ENCODE results near the gene NOC4L. TPM values are rescaled to one million over a fixed set of nuclear protein-coding genes. Genes with fewer than 3 reads are reported as not detected.
A peak's percentile ranks its signal among the peaks of the same experiment; 100 is the strongest.

The NOC4L gene
- total RNA-seq, 1 experiment from 2014 or later, result 62.5 TPM

DNA sequence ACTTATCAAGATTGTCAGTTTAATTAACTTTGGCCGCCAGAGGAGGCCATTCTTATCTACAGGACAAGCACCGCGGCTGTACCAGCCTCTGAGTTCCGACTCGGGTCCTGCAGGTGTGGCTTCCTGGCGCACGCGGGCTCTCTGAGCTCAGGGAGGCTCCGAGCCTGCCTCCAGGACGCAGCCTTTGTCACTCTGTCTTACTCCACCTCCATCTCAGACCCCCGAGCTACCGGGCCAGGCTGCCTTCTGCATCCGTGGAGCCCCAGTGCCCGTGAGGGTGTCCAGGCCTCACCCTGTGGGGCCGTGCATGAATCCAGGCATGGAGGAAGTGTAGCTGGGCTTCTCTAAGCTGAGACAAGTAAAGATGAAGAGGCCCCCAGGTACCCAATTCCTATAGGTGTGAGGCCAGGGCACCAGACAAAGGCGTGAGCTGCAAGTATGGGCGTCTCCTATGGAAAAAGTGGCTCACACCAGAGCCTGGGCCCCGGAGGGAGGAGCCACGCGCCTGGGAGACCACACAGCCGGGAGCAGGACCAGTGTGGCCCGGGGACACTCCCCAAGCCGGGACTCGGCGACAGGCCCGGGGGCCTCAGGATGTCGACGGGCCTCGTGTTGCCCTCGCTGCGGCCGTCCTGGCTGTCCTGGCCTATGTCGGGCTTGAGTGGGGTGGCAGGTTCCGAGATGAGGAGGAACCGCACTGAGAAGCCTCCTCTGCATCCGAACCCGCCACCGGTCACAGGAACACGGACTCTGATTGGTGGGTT is 42.8 kb downstream of the NOC4L start:
- CTCF ChIA-PET, result no interaction called here
- no peak for DNase-seq
- TF ChIP-seq, protein P1, sequence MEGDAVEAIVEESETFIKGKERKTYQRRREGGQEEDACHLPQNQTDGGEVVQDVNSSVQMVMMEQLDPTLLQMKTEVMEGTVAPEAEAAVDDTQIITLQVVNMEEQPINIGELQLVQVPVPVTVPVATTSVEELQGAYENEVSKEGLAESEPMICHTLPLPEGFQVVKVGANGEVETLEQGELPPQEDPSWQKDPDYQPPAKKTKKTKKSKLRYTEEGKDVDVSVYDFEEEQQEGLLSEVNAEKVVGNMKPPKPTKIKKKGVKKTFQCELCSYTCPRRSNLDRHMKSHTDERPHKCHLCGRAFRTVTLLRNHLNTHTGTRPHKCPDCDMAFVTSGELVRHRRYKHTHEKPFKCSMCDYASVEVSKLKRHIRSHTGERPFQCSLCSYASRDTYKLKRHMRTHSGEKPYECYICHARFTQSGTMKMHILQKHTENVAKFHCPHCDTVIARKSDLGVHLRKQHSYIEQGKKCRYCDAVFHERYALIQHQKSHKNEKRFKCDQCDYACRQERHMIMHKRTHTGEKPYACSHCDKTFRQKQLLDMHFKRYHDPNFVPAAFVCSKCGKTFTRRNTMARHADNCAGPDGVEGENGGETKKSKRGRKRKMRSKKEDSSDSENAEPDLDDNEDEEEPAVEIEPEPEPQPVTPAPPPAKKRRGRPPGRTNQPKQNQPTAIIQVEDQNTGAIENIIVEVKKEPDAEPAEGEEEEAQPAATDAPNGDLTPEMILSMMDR (IDR thresholded peaks at IDR 0.05; ENCODE audit: unreplicated experiment), result no peak
- Mint-ChIP-seq H3K36me3 (ENCODE audit: insufficient read depth, unreplicated experiment) (peaks cover 31% of the 10 kb centered on the region), H3K27me3 (ENCODE audit: unreplicated experiment) (peaks cover 58% of the 10 kb centered on the region), H3K27ac (ENCODE audit: unreplicated experiment) (no peak overlapping the region), H3K4me3 (ENCODE audit: low read depth, unreplicated experiment) (no peak overlapping the region), H3K4me1 (ENCODE audit: low read depth, unreplicated experiment) (peaks cover 8% of the 10 kb centered on the region), H3K9me3 (ENCODE audit: low read depth, unreplicated experiment) (no peaks in the 10 kb centered on the region)
- intact Hi-C loops (cut with micrococcal nuclease; ENCODE audit: unreplicated experiment), result no loop called here
- no TSS peak for BruUV-seq (replicated peaks)

DNA sequence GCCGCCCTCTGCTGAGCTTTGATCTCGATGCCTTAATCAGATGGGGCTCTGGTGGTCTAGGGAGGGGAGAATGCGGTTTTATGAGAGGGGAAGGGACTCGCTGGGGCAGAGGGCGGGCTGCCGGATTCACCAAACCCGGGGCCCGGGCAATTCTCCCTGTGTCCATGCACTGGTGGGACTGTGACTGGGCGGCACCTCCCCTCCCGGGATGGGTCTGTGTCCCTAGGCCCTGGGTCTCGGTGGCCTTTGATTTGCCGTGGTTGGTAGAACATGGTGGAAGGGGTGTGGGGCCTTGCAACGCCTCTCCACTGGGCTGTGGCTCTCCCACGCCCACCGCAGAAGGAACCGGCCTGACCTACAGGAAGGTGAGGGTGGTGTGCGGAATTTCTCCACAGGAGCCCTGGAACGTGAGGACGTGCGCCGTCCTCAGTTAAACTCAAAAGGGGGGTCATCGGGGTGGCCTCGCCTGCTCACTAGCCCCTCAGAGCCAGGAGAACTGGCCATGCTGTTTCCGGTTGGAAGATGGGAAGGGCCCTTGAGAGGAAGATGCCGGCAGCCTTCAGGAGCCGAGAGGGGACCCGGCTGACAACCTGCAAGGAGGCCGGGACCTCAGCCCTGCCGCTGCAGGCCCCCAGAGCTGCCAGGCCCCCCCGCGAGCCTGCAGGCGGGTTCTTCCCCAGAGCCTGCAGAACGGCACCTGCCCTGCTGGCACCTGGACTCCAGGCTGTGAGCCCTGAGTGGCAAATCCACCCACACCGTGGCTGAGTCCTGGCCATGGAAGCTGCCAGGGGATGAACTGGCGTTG is 43.6 kb downstream of the NOC4L start:
- TF ChIP-seq, protein P1 (IDR thresholded peaks at IDR 0.05; ENCODE audit: unreplicated experiment), result no peak
- BruUV-seq (replicated peaks), result no TSS peak
- intact Hi-C loops (cut with micrococcal nuclease; ENCODE audit: unreplicated experiment), result no loop called here
- CTCF ChIA-PET, result interaction anchor here (1.2 kb wide), 1 partner anchor 118 kb away, joined by 3 read pairs; no protein-coding TSS in a partner anchor
- peaks cover 8% of the 10 kb centered on the region for H3K4me1 Mint-ChIP-seq (ENCODE audit: low read depth, unreplicated experiment)
- H3K36me3 Mint-ChIP-seq (ENCODE audit: insufficient read depth, unreplicated experiment), result peaks cover 31% of the 10 kb centered on the region
- H3K27me3 Mint-ChIP-seq (ENCODE audit: unreplicated experiment), result peaks cover 56% of the 10 kb centered on the region
- DNase-seq, result no peak
- H3K4me3 Mint-ChIP-seq (ENCODE audit: low read depth, unreplicated experiment), result peak overlapping the region; percentile 6
- H3K9me3 Mint-ChIP-seq (ENCODE audit: low read depth, unreplicated experiment), result no peaks in the 10 kb centered on the region
- no peak overlapping the region for H3K27ac Mint-ChIP-seq (ENCODE audit: unreplicated experiment)

- H3K4me1 Mint-ChIP-seq (ENCODE audit: low read depth, unreplicated experiment), result peaks cover 8% of the 10 kb centered on the region
- H3K27ac Mint-ChIP-seq (ENCODE audit: unreplicated experiment), result no peak overlapping the region
- intact Hi-C loops (cut with micrococcal nuclease; ENCODE audit: unreplicated experiment), result no loop called here
- H3K36me3 Mint-ChIP-seq (ENCODE audit: insufficient read depth, unreplicated experiment), result peaks cover 31% of the 10 kb centered on the region
- H3K9me3 Mint-ChIP-seq (ENCODE audit: low read depth, unreplicated experiment), result peaks cover under 1% of the 10 kb centered on the region
- peak overlapping the region; percentile 6 for H3K4me3 Mint-ChIP-seq (ENCODE audit: low read depth, unreplicated experiment)
- DNase-seq, result no peak
- TF ChIP-seq, protein P1 (IDR thresholded peaks at IDR 0.05; ENCODE audit: unreplicated experiment), result no peak
- peaks cover 56% of the 10 kb centered on the region for H3K27me3 Mint-ChIP-seq (ENCODE audit: unreplicated experiment)
- CTCF ChIA-PET, result interaction anchor here (1.2 to 1.3 kb wide), 2 partner anchors 10 to 118 kb away, joined by 3 read pairs; no protein-coding TSS in a partner anchor
- BruUV-seq (replicated peaks), result TSS peak; percentile 35
Observed at GRCh38 chr12:132188451-132188901, 44.2 kb downstream of the NOC4L start.

DNA sequence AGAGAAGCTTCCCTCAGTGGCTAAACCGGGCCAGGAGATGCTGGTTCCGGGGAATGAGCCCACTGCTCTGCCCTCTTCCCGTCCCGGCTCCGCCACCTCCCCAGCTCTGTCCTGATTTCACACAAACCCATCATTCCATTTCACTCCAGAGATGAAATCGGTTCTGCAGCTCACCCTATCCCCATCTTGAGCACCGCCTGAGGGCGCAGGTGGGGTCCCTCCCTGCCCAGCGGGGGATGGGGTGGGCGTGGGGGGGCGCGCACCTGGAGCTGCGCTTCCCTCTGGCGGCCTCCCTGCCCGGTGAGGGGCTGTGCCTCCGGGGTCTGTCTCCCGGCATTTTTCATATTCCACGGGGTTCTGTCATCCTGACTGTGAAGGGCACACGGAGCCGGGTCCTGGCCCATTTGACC is 44.7 kb downstream of the NOC4L start:
- peaks cover 31% of the 10 kb centered on the region for H3K36me3 Mint-ChIP-seq (ENCODE audit: insufficient read depth, unreplicated experiment)
- TF ChIP-seq, protein P1 (IDR thresholded peaks at IDR 0.05; ENCODE audit: unreplicated experiment), result no peak
- peak overlapping the region; percentile 66 for H3K4me3 Mint-ChIP-seq (ENCODE audit: low read depth, unreplicated experiment)
- peaks cover 2% of the 10 kb centered on the region for H3K9me3 Mint-ChIP-seq (ENCODE audit: low read depth, unreplicated experiment)
- H3K27me3 Mint-ChIP-seq (ENCODE audit: unreplicated experiment), result peaks cover 56% of the 10 kb centered on the region
- BruUV-seq (replicated peaks), result no TSS peak
- H3K27ac Mint-ChIP-seq (ENCODE audit: unreplicated experiment), result peak overlapping the region; percentile 3
- intact Hi-C loops (cut with micrococcal nuclease; ENCODE audit: unreplicated experiment), result no loop called here
- no peak for DNase-seq
- CTCF ChIA-PET, result interaction anchor here (1.0 to 1.3 kb wide), 5 partner anchors 10 to 117 kb away, joined by 3 to 5 read pairs (median 3); no protein-coding TSS in a partner anchor
- H3K4me1 Mint-ChIP-seq (ENCODE audit: low read depth, unreplicated experiment), result peaks cover 8% of the 10 kb centered on the region
